Liver (tissue), 9 donors: ENCODE measurements around the gene CACNA1B. TPM values are rescaled to one million over a fixed set of nuclear protein-coding genes. Genes with fewer than 3 reads are reported as not detected.

Source experiments
- DNase-seq: peaks from one replicate; pipeline ENCODE4 v3.0.0-alpha.2; 2017; ENCODE audit warnings: low spot score
- H3K27ac ChIP-seq, 2 donors: one replicate each; pipeline ENCODE4 v1.7.0; 2013; ENCODE audit warnings: inconsistent platforms in 2 of 2, low read length in 2 of 2, control low read depth in 1 of 2, low read depth in 1 of 2, mild to moderate bottlenecking in 1 of 2
- H3K27me3 ChIP-seq, 4 donors: one replicate each; pipeline versions ENCODE4 v1.6.1 to v1.7.0; 2013; ENCODE audit warnings: low read length in 3 of 4, inconsistent platforms in 1 of 4, mild to moderate bottlenecking in 1 of 4, moderate library complexity in 1 of 4; ENCODE audit not compliant: control insufficient read depth in 4 of 4, insufficient read depth in 4 of 4
- H3K36me3 ChIP-seq, 4 donors: one replicate each; pipeline versions ENCODE4 v1.6.1 to v1.7.0; 2013; ENCODE audit warnings: low read length in 3 of 4, mild to moderate bottlenecking in 3 of 4, low read depth in 1 of 4, moderate library complexity in 1 of 4; ENCODE audit not compliant: control insufficient read depth in 4 of 4, insufficient read depth in 3 of 4
- H3K4me1 ChIP-seq, 4 donors: one replicate each; pipeline versions ENCODE4 v1.6.1 to v1.7.0; 2013; ENCODE audit warnings: low read length in 3 of 4, mild to moderate bottlenecking in 3 of 4, moderate library complexity in 1 of 4; ENCODE audit not compliant: control insufficient read depth in 4 of 4, insufficient read depth in 4 of 4
- H3K4me3 ChIP-seq, 3 donors: one replicate each; pipeline versions ENCODE4 v1.6.1 to v1.7.0; 2013; ENCODE audit warnings: low read length in 3 of 3, control low read depth in 1 of 3, low read depth in 1 of 3, mild to moderate bottlenecking in 1 of 3
- H3K9ac ChIP-seq, 2 donors: one replicate each; pipeline ENCODE4 v1.7.0; 2013; ENCODE audit warnings: low read length in 2 of 2, mild to moderate bottlenecking in 2 of 2, moderate library complexity in 2 of 2, control low read depth in 1 of 2, low read depth in 1 of 2
- H3K9me3 ChIP-seq, 4 donors: one replicate each; pipeline versions ENCODE4 v1.6.1 to v1.7.0; 2013; ENCODE audit warnings: low read length in 3 of 4; ENCODE audit not compliant: control insufficient read depth in 4 of 4
- ATF3 ChIP-seq: IDR thresholded peaks from 2 replicates; pipeline ENCODE4 v1.6.1; 2016; ENCODE audit warnings: antibody characterized with exemption
- EGR1 ChIP-seq, 2 donors: IDR thresholded peaks; 2 replicates each; pipeline ENCODE4 v1.6.1; 2016 to 2018; ENCODE audit warnings: antibody characterized with exemption in 2 of 2, low read depth in 2 of 2
- FOXA1 ChIP-seq: IDR thresholded peaks from 2 replicates; pipeline ENCODE4 v1.6.1; 2016; ENCODE audit warnings: antibody characterized with exemption
- FOXA2 ChIP-seq: IDR thresholded peaks from 2 replicates; pipeline ENCODE4 v1.6.1; 2016; ENCODE audit warnings: antibody characterized with exemption
- GABPA ChIP-seq, 2 donors: IDR thresholded peaks in 1 of 2; conservative IDR thresholded peaks in 1 of 2; 2 replicates each; pipeline ENCODE4 v1.6.1; 2016; ENCODE audit warnings: antibody characterized with exemption in 2 of 2, mild to moderate bottlenecking in 1 of 2, moderate library complexity in 1 of 2
- HNF4A ChIP-seq, 2 donors: conservative IDR thresholded peaks; 2 replicates each; pipeline ENCODE4 v1.6.1; 2016; ENCODE audit warnings: antibody characterized with exemption in 2 of 2, mild to moderate bottlenecking in 2 of 2
- HNF4G ChIP-seq: IDR thresholded peaks from 2 replicates; pipeline ENCODE4 v1.6.1; 2016; ENCODE audit warnings: antibody characterized with exemption
- JUND ChIP-seq, 2 donors: IDR thresholded peaks; 2 replicates each; pipeline ENCODE4 v1.6.1; 2016; ENCODE audit warnings: antibody characterized with exemption in 2 of 2
- MAX ChIP-seq: IDR thresholded peaks from 2 replicates; pipeline ENCODE4 v1.6.1; 2016; ENCODE audit warnings: antibody characterized with exemption
- NR2F2 ChIP-seq: IDR thresholded peaks from 2 replicates; pipeline ENCODE4 v1.6.1; 2016; ENCODE audit warnings: antibody characterized with exemption
- RAD21 ChIP-seq, 2 donors: IDR thresholded peaks; 2 replicates each; pipeline ENCODE4 v1.6.1; 2016; ENCODE audit warnings: antibody characterized with exemption in 2 of 2, mild to moderate bottlenecking in 2 of 2
- REST ChIP-seq: IDR thresholded peaks from 2 replicates; pipeline ENCODE4 v1.6.1; 2016; ENCODE audit warnings: antibody characterized with exemption, mild to moderate bottlenecking
- RXRA ChIP-seq, 2 donors: IDR thresholded peaks; 2 replicates each; pipeline ENCODE4 v1.6.1; 2017 to 2018; ENCODE audit warnings: antibody characterized with exemption in 2 of 2, mild to moderate bottlenecking in 1 of 2
- SP1 ChIP-seq: IDR thresholded peaks from 2 replicates; pipeline ENCODE4 v1.6.1; 2018; ENCODE audit warnings: antibody characterized with exemption, mild to moderate bottlenecking
- TAF1 ChIP-seq: conservative IDR thresholded peaks from 2 replicates; pipeline ENCODE4 v1.6.1; 2016; ENCODE audit warnings: antibody characterized with exemption, mild to moderate bottlenecking
- YY1 ChIP-seq: IDR thresholded peaks from 2 replicates; pipeline ENCODE4 v1.6.1; 2016; ENCODE audit warnings: antibody characterized with exemption, mild to moderate bottlenecking
- WGBS: extraction: QIAGEN DNeasy Blood & Tissue Kit; methylation state at CpG from one replicate; pipeline ENCODE4 v1.1.7; 2013; 5-methylcytosine and 5-hydroxymethylcytosine counted together
- polyA plus RNA-seq, 2 donors: library from polyadenylated mRNA; stranded (reverse) in 1 of 2; unstranded in 1 of 2; fragments of 200-250 nt in 1 of 2; fragments of >200 nt in 1 of 2; fragmentation: Nextera tagmentation in 1 of 2; extraction: Ambion mirVana in 1 of 2; gene quantifications; one replicate each; pipeline versions ENCODE4 v1.2.1 to v1.2.3, GENCODE V29; 2013 to 2015
- total RNA-seq, 2 donors: library from RNA; depleted of rRNA; stranded (reverse); fragments of >200 nt; gene quantifications; one replicate each; pipeline ENCODE4 v1.2.3, GENCODE V29; 2014
- TF ChIP-seq, protein P1 (sequence below): fragments of 150-350 bp; IDR thresholded peaks from 2 replicates; pipeline ENCODE4 v1.5.1; 2017; ENCODE audit warnings: improper control_type of control experiment, low read depth, low read length; ENCODE audit not compliant: missing input control
- donor health status: healthy.
- donor health status: healthy.
- donor health status: healthy.
- donor health status: healthy.
- donor health status: healthy.

Gene CACNA1B
- total and polyA plus RNA-seq, 4 donors, result under 0.01 to 0.05 TPM; not detected in 2

GRCh38 chr9:137917116-137917515 lies 39.5 kb downstream of the CACNA1B start:
- Histone ChIP-seq H3K27ac (no peak overlapping the region), H3K9ac (no peak overlapping the region), H3K36me3 (no peaks in the 10 kb centered on the region), H3K4me3 (no peak overlapping the region), H3K27me3 (no peaks in the 10 kb centered on the region), H3K4me1 (no peaks in the 10 kb centered on the region), H3K9me3 (no peaks in the 10 kb centered on the region)
- whole genome bisulfite sequencing, result 86% methylated on average over 8 of the region's 8 CpGs
- TF ChIP-seq REST (no peak), RXRA (IDR thresholded peaks at IDR 0.05) (no peak), SP1 (no peak), FOXA1 (no peak), JUND (IDR thresholded peaks at IDR 0.05) (no peak)
- DNase-seq, result no peak

- no peaks in the 10 kb centered on the region for H3K9me3 ChIP-seq
- no peaks in the 10 kb centered on the region for H3K4me1 ChIP-seq
- WGBS, result 85% methylated on average over 13 of the region's 13 CpGs
- H3K27me3 ChIP-seq, result no peaks in the 10 kb centered on the region
- no peak overlapping the region for H3K27ac ChIP-seq
- H3K4me3 ChIP-seq, result no peak overlapping the region
- H3K9ac ChIP-seq, result no peak overlapping the region
- no peak for TF ChIP-seq NR2F2
- DNase-seq, result no peak
- H3K36me3 ChIP-seq, result no peaks in the 10 kb centered on the region
Measured at GRCh38 chr9:137917795-137918194, 40.2 kb downstream of the CACNA1B start.

GRCh38 chr9:137918331-137919094 lies 40.9 kb downstream of the CACNA1B start:
- no peak overlapping the region for H3K9ac ChIP-seq
- H3K27me3 ChIP-seq, result no peaks in the 10 kb centered on the region
- peaks cover 0 to 2% (median 0%) of the 10 kb centered on the region in 4 donors for H3K9me3 ChIP-seq
- DNase-seq, result no peak
- WGBS, result 65% methylated on average over 9 of the region's 9 CpGs
- no peaks in the 10 kb centered on the region for H3K4me1 ChIP-seq
- H3K36me3 ChIP-seq, result no peaks in the 10 kb centered on the region
- no peak overlapping the region for H3K4me3 ChIP-seq
- H3K27ac ChIP-seq, result no peak overlapping the region
- TF ChIP-seq, protein P1, sequence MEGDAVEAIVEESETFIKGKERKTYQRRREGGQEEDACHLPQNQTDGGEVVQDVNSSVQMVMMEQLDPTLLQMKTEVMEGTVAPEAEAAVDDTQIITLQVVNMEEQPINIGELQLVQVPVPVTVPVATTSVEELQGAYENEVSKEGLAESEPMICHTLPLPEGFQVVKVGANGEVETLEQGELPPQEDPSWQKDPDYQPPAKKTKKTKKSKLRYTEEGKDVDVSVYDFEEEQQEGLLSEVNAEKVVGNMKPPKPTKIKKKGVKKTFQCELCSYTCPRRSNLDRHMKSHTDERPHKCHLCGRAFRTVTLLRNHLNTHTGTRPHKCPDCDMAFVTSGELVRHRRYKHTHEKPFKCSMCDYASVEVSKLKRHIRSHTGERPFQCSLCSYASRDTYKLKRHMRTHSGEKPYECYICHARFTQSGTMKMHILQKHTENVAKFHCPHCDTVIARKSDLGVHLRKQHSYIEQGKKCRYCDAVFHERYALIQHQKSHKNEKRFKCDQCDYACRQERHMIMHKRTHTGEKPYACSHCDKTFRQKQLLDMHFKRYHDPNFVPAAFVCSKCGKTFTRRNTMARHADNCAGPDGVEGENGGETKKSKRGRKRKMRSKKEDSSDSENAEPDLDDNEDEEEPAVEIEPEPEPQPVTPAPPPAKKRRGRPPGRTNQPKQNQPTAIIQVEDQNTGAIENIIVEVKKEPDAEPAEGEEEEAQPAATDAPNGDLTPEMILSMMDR, result no peak
- TF ChIP-seq FOXA2 (no peak), MAX (no peak), JUND (IDR thresholded peaks at IDR 0.05) (no peak), HNF4G (no peak), EGR1 (IDR thresholded peaks at IDR 0.05; ENCODE audit: low read depth in 2 of 2) (no peak), SP1 (no peak), YY1 (no peak), TAF1 (no peak), ATF3 (no peak), RAD21 (IDR thresholded peaks at IDR 0.05) (no peak), REST (no peak), FOXA1 (no peak), NR2F2 (no peak), HNF4A (conservative IDR thresholded peaks at IDR 0.05) (no peak), GABPA (IDR thresholded peaks at IDR 0.05 in 1 of 2, conservative IDR thresholded peaks at IDR 0.05 in 1 of 2) (no peak), RXRA (IDR thresholded peaks at IDR 0.05) (no peak)
